OCI-LY7 (cell line): ENCODE measurements around the gene B3GNT5. TPM values are rescaled to one million over a fixed set of nuclear protein-coding genes. Genes with fewer than 3 reads are reported as not detected.

Source experiments
- BruUV-seq: library from RNA; stranded (reverse); fragments of 400-500 nt; replicated peaks from 2 replicates; lab custom pipeline; 2021; lab: Mats Ljungman, UMichigan
- CTCF ChIA-PET: fragments of 300-600 bp; sonication (Branson Sonifier 250); formaldehyde crosslinking; loops from one replicate; lab custom pipeline; 2022; ENCODE audit warnings: antibody characterized with exemption; ENCODE audit not compliant: unreplicated experiment; lab: Charles Lee
- POLR2A ChIA-PET: fragments of 300-600 bp; sonication (Branson Sonifier 250); formaldehyde crosslinking; loops from one replicate; lab custom pipeline; 2022; ENCODE audit warnings: antibody characterized with exemption; lab: Charles Lee
- DNase-seq: peaks from one replicate; pipeline ENCODE4 v3.0.0-alpha.2; 2015; ENCODE audit warnings: low spot score
- H2AFZ ChIP-seq: fragments of 200-600 bp; sonication (generic), shearing (Covaris generic); 2 replicates; pipeline ENCODE4 v1.6.1; 2014; ENCODE audit warnings: mild to moderate bottlenecking, antibody characterized with exemption, low read length, moderate library complexity
- H3K27ac ChIP-seq: fragments of 200-600 bp; sonication (generic); 2 replicates; pipeline ENCODE4 v1.5.1; 2014; ENCODE audit warnings: mixed run types, low read depth, mild to moderate bottlenecking, moderate library complexity, low read length, inconsistent platforms; ENCODE audit not compliant: poor library complexity, severe bottlenecking
- H3K36me3 ChIP-seq: fragments of 200-600 bp; sonication (generic); 2 replicates; pipeline ENCODE4 v1.6.1; 2014; ENCODE audit warnings: mild to moderate bottlenecking, antibody characterized with exemption, low read length, moderate library complexity, mixed read lengths; ENCODE audit not compliant: insufficient read depth
- H3K4me1 ChIP-seq: fragments of 200-600 bp; sonication (generic); 2 replicates; pipeline ENCODE4 v1.5.1; 2014; ENCODE audit warnings: mild to moderate bottlenecking, low read length; ENCODE audit not compliant: insufficient read depth, poor library complexity, severe bottlenecking
- H3K4me2 ChIP-seq: fragments of 200-600 bp; sonication (generic); 2 replicates; pipeline ENCODE4 v1.6.1; 2014; ENCODE audit warnings: mild to moderate bottlenecking, low read length
- H3K4me3 ChIP-seq: fragments of 200-600 bp; sonication (generic); 2 replicates; pipeline ENCODE4 v1.5.1; 2014; ENCODE audit warnings: mild to moderate bottlenecking, low read depth, low read length; ENCODE audit not compliant: poor library complexity, severe bottlenecking
- H3K79me2 ChIP-seq: fragments of 200-600 bp; sonication (generic); 2 replicates; pipeline ENCODE4 v1.6.1; 2016; ENCODE audit warnings: low read depth, mild to moderate bottlenecking, low read length, moderate library complexity, mixed read lengths; ENCODE audit not compliant: insufficient read depth
- H3K9me2 ChIP-seq: fragments of 200-600 bp; sonication (generic); 2 replicates; pipeline ENCODE4 v1.6.1; 2016; ENCODE audit warnings: mild to moderate bottlenecking, low read length, mixed read lengths; ENCODE audit not compliant: insufficient read depth
- H3K9me3 ChIP-seq: fragments of 200-600 bp; sonication (generic); 2 replicates; pipeline ENCODE4 v1.6.1; 2014; ENCODE audit warnings: mild to moderate bottlenecking, mixed run types, low read length, mixed read lengths
- H4K20me1 ChIP-seq: fragments of 200-600 bp; sonication (generic); 2 replicates; pipeline ENCODE4 v1.6.1; 2014; ENCODE audit warnings: mild to moderate bottlenecking, antibody characterized with exemption, low read length, moderate library complexity, mixed read lengths; ENCODE audit not compliant: insufficient read depth
- CTCF ChIP-seq: fragments of 200-600 bp; sonication (generic); conservative IDR thresholded peaks from 2 replicates; pipeline ENCODE4 v1.5.1; 2014; ENCODE audit warnings: mild to moderate bottlenecking, antibody characterized with exemption, low read length, moderate library complexity, mixed read lengths
- EZH2phosphoT487 ChIP-seq: fragments of 200-600 bp; sonication (generic); IDR thresholded peaks from 2 replicates; pipeline ENCODE4 v1.6.1; 2018; ENCODE audit warnings: low read depth, borderline replicate concordance, mild to moderate bottlenecking, mixed run types, antibody characterized with exemption, low read length, moderate library complexity, mixed read lengths
- intact Hi-C: fragments of 100-400 bp; cut with micrococcal nuclease; formaldehyde crosslinking; loops from one replicate; pipeline ENCODE4 v1.10.0; 2022; ENCODE audit not compliant: unreplicated experiment
- total RNA-seq, 2 experiments: library from RNA; depleted of rRNA in 1 of 2; stranded (reverse); fragments of >200 nt in 1 of 2; shearing (Covaris generic) in 1 of 2; gene quantifications; 2 replicates each; pipeline ENCODE4 v1.2.3, GENCODE V29; 2014 to 2022

The B3GNT5 gene
- total RNA-seq, 2 experiments from 2014 or later, result 0.11 TPM; not detected in 1

GRCh38 chr3:183268366-183268765, 15.3 kb downstream of the B3GNT5 start:
- CTCF ChIA-PET, result no interaction called here
- intact Hi-C loops, result no loop called here
- H3K27ac ChIP-seq, result no peak overlapping the region
- H3K79me2 ChIP-seq, result no peaks in the 10 kb centered on the region
- H3K36me3 ChIP-seq, result no peaks in the 10 kb centered on the region
- no peak overlapping the region for H2AFZ ChIP-seq
- no peak for DNase-seq
- no peaks in the 10 kb centered on the region for H3K9me3 ChIP-seq
- H3K4me1 ChIP-seq, result no peaks in the 10 kb centered on the region
- no peak overlapping the region for H3K4me2 ChIP-seq
- H3K4me3 ChIP-seq, result no peak overlapping the region
- H3K9me2 ChIP-seq, result no peaks in the 10 kb centered on the region
- TF ChIP-seq EZH2phosphoT487 (no peak), CTCF (no peak)
- H4K20me1 ChIP-seq, result no peaks in the 10 kb centered on the region
- POLR2A ChIA-PET, result interaction anchor here (0.6 to 1.0 kb wide), 3 partner anchors 13 to 1963 kb away, joined by 3 read pairs; no protein-coding TSS in a partner anchor
- BruUV-seq, result no TSS peak

- Histone ChIP-seq H2AFZ (no peak overlapping the region), H3K4me3 (no peak overlapping the region), H4K20me1 (no peaks in the 10 kb centered on the region), H3K36me3 (no peaks in the 10 kb centered on the region), H3K79me2 (no peaks in the 10 kb centered on the region), H3K4me1 (no peaks in the 10 kb centered on the region), H3K4me2 (no peak overlapping the region), H3K9me2 (no peaks in the 10 kb centered on the region), H3K27ac (no peak overlapping the region), H3K9me3 (no peaks in the 10 kb centered on the region)
- TF ChIP-seq EZH2phosphoT487 (no peak), CTCF (no peak)
- DNase-seq, result no peak
- BruUV-seq, result no TSS peak
- intact Hi-C loops, result no loop called here
- ChIA-PET POLR2A (interaction anchor here (1.0 kb wide), 1 partner anchor 9 kb away, joined by 4 read pairs; no protein-coding TSS in a partner anchor), CTCF (no interaction called here)
These were observed 16.3 kb downstream of the B3GNT5 start for GRCh38 chr3:183269345-183269744.

- POLR2A ChIA-PET, result interaction anchor here (1.0 kb wide), 1 partner anchor 10 kb away, joined by 4 read pairs; no protein-coding TSS in a partner anchor
These were observed 17.3 kb downstream of the B3GNT5 start for GRCh38 chr3:183270344-183270743.

More at GRCh38 chr3:183270344-183270743, 17.3 kb downstream of the B3GNT5 start:
- no peaks in the 10 kb centered on the region for H3K9me3 ChIP-seq
- no TSS peak for BruUV-seq
- CTCF ChIA-PET, result no interaction called here
- intact Hi-C loops, result no loop called here
- no peak for TF ChIP-seq CTCF
- TF ChIP-seq EZH2phosphoT487, result no peak
- H2AFZ ChIP-seq, result no peak overlapping the region
- no peaks in the 10 kb centered on the region for H4K20me1 ChIP-seq
- H3K4me2 ChIP-seq, result no peak overlapping the region
- no peak for DNase-seq
- no peak overlapping the region for H3K27ac ChIP-seq
- no peak overlapping the region for H3K4me3 ChIP-seq
- no peaks in the 10 kb centered on the region for H3K36me3 ChIP-seq
- no peaks in the 10 kb centered on the region for H3K9me2 ChIP-seq
- no peaks in the 10 kb centered on the region for H3K79me2 ChIP-seq
- no peaks in the 10 kb centered on the region for H3K4me1 ChIP-seq
